Fibroblast of lung (primary cell): ENCODE measurements around the gene GATA5. TPM values are rescaled to one million over a fixed set of nuclear protein-coding genes. Genes with fewer than 3 reads are reported as not detected.

ENCODE experiments used
- DNase-seq, 2 donors: peaks; one replicate each; pipeline versions ENCODE4 v3.0.0 to v3.0.0-alpha.2; 2010; ENCODE audit warnings: low read depth in 2 of 2
- H2AFZ ChIP-seq: 2 replicates; pipeline ENCODE4 v1.5.1; 2012; ENCODE audit warnings: low read length, control low read depth, inconsistent platforms
- H3K27ac ChIP-seq: 2 replicates; pipeline ENCODE4 v1.5.1; 2011; ENCODE audit warnings: low read length, control low read depth; ENCODE audit not compliant: insufficient read depth
- H3K27me3 ChIP-seq: 2 replicates; pipeline ENCODE4 v1.5.1; 2011; ENCODE audit warnings: mild to moderate bottlenecking, low read length; ENCODE audit not compliant: control insufficient read depth, insufficient read depth
- H3K36me3 ChIP-seq: 2 replicates; pipeline ENCODE4 v1.5.1; 2011; ENCODE audit warnings: low read length; ENCODE audit not compliant: control insufficient read depth, insufficient read depth
- H3K4me1 ChIP-seq: 2 replicates; pipeline ENCODE4 v1.5.1; 2011; ENCODE audit warnings: low read length; ENCODE audit not compliant: control insufficient read depth, insufficient read depth; ENCODE audit errors: extremely low read depth
- H3K4me2 ChIP-seq: 2 replicates; pipeline ENCODE4 v1.5.1; 2011; ENCODE audit warnings: low read length, control low read depth; ENCODE audit not compliant: insufficient read depth; ENCODE audit errors: extremely low read depth
- H3K4me3 ChIP-seq, 4 experiments: fragments of 200-600 bp in 1 of 4; sonication (generic) in 1 of 4; replicated peaks in 1 of 4; 2 replicates each; pipeline ENCODE4 v1.5.1; 2011 to 2016; ENCODE audit warnings: low read length in 4 of 4, low read depth in 3 of 4, mild to moderate bottlenecking in 3 of 4, control low read depth in 2 of 4, inconsistent platforms in 1 of 4, mixed read lengths in 1 of 4; ENCODE audit not compliant: insufficient read depth in 1 of 4; ENCODE audit errors: control extremely low read depth in 1 of 4
- H3K79me2 ChIP-seq: 2 replicates; pipeline ENCODE4 v1.5.1; 2012; ENCODE audit warnings: mild to moderate bottlenecking, low read length, inconsistent platforms; ENCODE audit not compliant: control insufficient read depth, insufficient read depth
- H3K9ac ChIP-seq: 2 replicates; pipeline ENCODE4 v1.5.1; 2011; ENCODE audit warnings: mild to moderate bottlenecking, low read length, control low read depth; ENCODE audit not compliant: insufficient read depth
- H3K9me3 ChIP-seq: 2 replicates; pipeline ENCODE4 v1.5.1; 2012; ENCODE audit warnings: low read depth, low read length; ENCODE audit not compliant: control insufficient read depth, insufficient read depth
- H4K20me1 ChIP-seq: 2 replicates; pipeline ENCODE4 v1.5.1; 2011; ENCODE audit warnings: low read length; ENCODE audit not compliant: control insufficient read depth, insufficient read depth; ENCODE audit errors: extremely low read depth
- CTCF ChIP-seq, 2 donors: IDR thresholded peaks in 1 of 2; conservative IDR thresholded peaks in 1 of 2; 1 replicate in 1 of 2; 2 replicates in 1 of 2; pipeline ENCODE4 v1.5.1; 2011 to 2012; ENCODE audit warnings: low read length in 2 of 2, control low read depth in 1 of 2, inconsistent platforms in 1 of 2, low read depth in 1 of 2, mild to moderate bottlenecking in 1 of 2
- EZH2 ChIP-seq: IDR thresholded peaks from 2 replicates; pipeline ENCODE4 v1.5.1; 2012; ENCODE audit warnings: low read length, control low read depth, mild to moderate bottlenecking; ENCODE audit errors: missing control alignments
- polyA plus RNA-seq, 2 donors: library from polyadenylated mRNA; depleted of rRNA in 1 of 2; stranded (reverse) in 1 of 2; unstranded in 1 of 2; fragments of >200 nt; gene quantifications; 2 replicates each; pipeline ENCODE4 v1.2.1, GENCODE V29; 2011 to 2012; ENCODE audit warnings: missing spikeins in 1 of 2
- total RNA-seq: library from RNA; depleted of rRNA; stranded (reverse); fragments of >200 nt; gene quantifications from 2 replicates; pipeline ENCODE4 v1.2.1, GENCODE V29; 2014

GATA5 gene
- total and polyA plus RNA-seq, 2 donors (not counting 1 experiment from before 2014, with no cell fraction given), result 0.02 to 0.83 TPM

- Histone ChIP-seq H3K79me2 (no peaks in the 10 kb centered on the region), H3K4me1 (no peaks in the 10 kb centered on the region), H3K9ac (no peak overlapping the region), H3K4me3 (no peak overlapping the region), H3K36me3 (no peaks in the 10 kb centered on the region), H3K27ac (no peak overlapping the region), H3K9me3 (no peaks in the 10 kb centered on the region), H3K27me3 (no peaks in the 10 kb centered on the region), H3K4me2 (no peak overlapping the region), H2AFZ (no peak overlapping the region), H4K20me1 (no peaks in the 10 kb centered on the region)
- TF ChIP-seq EZH2 (no peak), CTCF (conservative IDR thresholded peaks at IDR 0.05 in 1 of 2, IDR thresholded peaks at IDR 0.05 in 1 of 2; ENCODE audit: low read depth in 1 of 2, low read length in 2 of 2) (no peak)
- DNase-seq, result peak; percentile 9 to 56
These were observed 26.2 kb upstream of the GATA5 start for GRCh38 chr20:62501801-62502495.

GRCh38 chr20:62500237-62500864, 24.6 kb upstream of the GATA5 start:
- no peak overlapping the region for H3K9ac ChIP-seq
- H3K4me2 ChIP-seq, result no peak overlapping the region
- no peaks in the 10 kb centered on the region for H3K79me2 ChIP-seq
- no peaks in the 10 kb centered on the region for H4K20me1 ChIP-seq
- H3K27ac ChIP-seq, result no peak overlapping the region
- no peaks in the 10 kb centered on the region for H3K4me1 ChIP-seq
- TF ChIP-seq EZH2 (no peak), CTCF (conservative IDR thresholded peaks at IDR 0.05 in 1 of 2, IDR thresholded peaks at IDR 0.05 in 1 of 2; ENCODE audit: low read depth in 1 of 2, low read length in 2 of 2) (peak; percentile 71 to 72)
- no peaks in the 10 kb centered on the region for H3K27me3 ChIP-seq
- H3K4me3 ChIP-seq, result no peak overlapping the region
- no peaks in the 10 kb centered on the region for H3K36me3 ChIP-seq
- DNase-seq, result peak; percentile 32 to 40
- no peaks in the 10 kb centered on the region for H3K9me3 ChIP-seq
- no peak overlapping the region for H2AFZ ChIP-seq

- H3K4me1 ChIP-seq, result no peaks in the 10 kb centered on the region
- no peak overlapping the region for H3K4me3 ChIP-seq
- H3K27ac ChIP-seq, result no peak overlapping the region
- no peaks in the 10 kb centered on the region for H4K20me1 ChIP-seq
- no peak overlapping the region for H3K9ac ChIP-seq
- no peaks in the 10 kb centered on the region for H3K27me3 ChIP-seq
- no peaks in the 10 kb centered on the region for H3K9me3 ChIP-seq
- no peak for TF ChIP-seq CTCF (conservative IDR thresholded peaks at IDR 0.05 in 1 of 2, IDR thresholded peaks at IDR 0.05 in 1 of 2; ENCODE audit: low read depth in 1 of 2, low read length in 2 of 2)
- no peak for TF ChIP-seq EZH2
- no peak for DNase-seq
- H3K79me2 ChIP-seq, result no peaks in the 10 kb centered on the region
- no peak overlapping the region for H2AFZ ChIP-seq
- no peak overlapping the region for H3K4me2 ChIP-seq
- no peaks in the 10 kb centered on the region for H3K36me3 ChIP-seq
These were observed 24.0 kb upstream of the GATA5 start for GRCh38 chr20:62499758-62500236.
